Measurements from ENCODE around the gene PRND.

DNA sequence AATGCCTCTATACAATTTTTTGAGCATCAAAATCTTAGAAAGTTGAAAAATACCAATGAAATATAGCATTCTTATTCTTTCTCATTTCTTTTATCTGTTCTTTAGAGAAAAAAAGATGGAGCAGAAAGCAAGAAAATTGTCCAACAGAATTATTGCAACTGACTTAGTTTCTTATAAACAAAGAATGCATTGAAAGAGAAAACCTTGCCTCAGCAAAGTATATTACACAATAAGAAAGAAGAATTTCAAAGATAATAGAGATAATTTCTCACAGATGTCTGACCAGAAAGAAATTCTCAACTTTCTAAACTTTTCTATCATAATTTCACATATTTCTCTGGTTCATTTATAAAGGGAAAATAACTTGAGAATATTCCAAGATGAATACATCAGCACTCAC lies 47.0 kb upstream of the PRND start:
- TF ChIP-seq, protein P1, sequence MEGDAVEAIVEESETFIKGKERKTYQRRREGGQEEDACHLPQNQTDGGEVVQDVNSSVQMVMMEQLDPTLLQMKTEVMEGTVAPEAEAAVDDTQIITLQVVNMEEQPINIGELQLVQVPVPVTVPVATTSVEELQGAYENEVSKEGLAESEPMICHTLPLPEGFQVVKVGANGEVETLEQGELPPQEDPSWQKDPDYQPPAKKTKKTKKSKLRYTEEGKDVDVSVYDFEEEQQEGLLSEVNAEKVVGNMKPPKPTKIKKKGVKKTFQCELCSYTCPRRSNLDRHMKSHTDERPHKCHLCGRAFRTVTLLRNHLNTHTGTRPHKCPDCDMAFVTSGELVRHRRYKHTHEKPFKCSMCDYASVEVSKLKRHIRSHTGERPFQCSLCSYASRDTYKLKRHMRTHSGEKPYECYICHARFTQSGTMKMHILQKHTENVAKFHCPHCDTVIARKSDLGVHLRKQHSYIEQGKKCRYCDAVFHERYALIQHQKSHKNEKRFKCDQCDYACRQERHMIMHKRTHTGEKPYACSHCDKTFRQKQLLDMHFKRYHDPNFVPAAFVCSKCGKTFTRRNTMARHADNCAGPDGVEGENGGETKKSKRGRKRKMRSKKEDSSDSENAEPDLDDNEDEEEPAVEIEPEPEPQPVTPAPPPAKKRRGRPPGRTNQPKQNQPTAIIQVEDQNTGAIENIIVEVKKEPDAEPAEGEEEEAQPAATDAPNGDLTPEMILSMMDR (IDR thresholded peaks at IDR 0.05; ENCODE audit: insufficient read depth, low read depth, low read length) = no peak
- TF ChIP-seq EZH2 (IDR thresholded peaks at IDR 0.05; ENCODE audit: insufficient read depth, low read length) = no peak
